ENCODE measurements around the gene ACTR1B.

ACTR1B gene

GRCh38 chr2:97702731-97703470, 39.1 kb upstream of the ACTR1B start:
- no peaks in the 10 kb centered on the region for H3K27me3 ChIP-seq (ENCODE audit: control insufficient read depth, insufficient read depth, low read length)
- peaks cover 3% of the 10 kb centered on the region for H3K4me1 ChIP-seq (ENCODE audit: control insufficient read depth, insufficient read depth, low read length)
- no peak overlapping the region for H3K27ac ChIP-seq (ENCODE audit: low read depth, low read length)
- H3K4me3 ChIP-seq (ENCODE audit: low read depth, low read length): no peak overlapping the region
- no peak overlapping the region for H3K9ac ChIP-seq (ENCODE audit: low read length)
- H3K9me3 ChIP-seq (ENCODE audit: control insufficient read depth, insufficient read depth, low read depth, low read length): no peaks in the 10 kb centered on the region
- no peaks in the 10 kb centered on the region for H3K36me3 ChIP-seq (ENCODE audit: control insufficient read depth, insufficient read depth, low read length)

- H3K4me3 ChIP-seq (ENCODE audit: low read depth, low read length): no peak overlapping the region
- H3K27ac ChIP-seq (ENCODE audit: low read depth, low read length): no peak overlapping the region
These were observed 38.1 kb upstream of the ACTR1B start for GRCh38 chr2:97701851-97702465.

GRCh38 chr2:97701186-97701585, 37.3 kb upstream of the ACTR1B start:
- H3K27me3 ChIP-seq (ENCODE audit: control insufficient read depth, insufficient read depth, low read length): no peaks in the 10 kb centered on the region
- H3K36me3 ChIP-seq (ENCODE audit: control insufficient read depth, insufficient read depth, low read length): no peaks in the 10 kb centered on the region
- H3K4me1 ChIP-seq (ENCODE audit: control insufficient read depth, insufficient read depth, low read length): peaks cover 3% of the 10 kb centered on the region
- H3K27ac ChIP-seq (ENCODE audit: low read depth, low read length): no peak overlapping the region
- H3K4me3 ChIP-seq (ENCODE audit: low read depth, low read length): no peak overlapping the region
- H3K9ac ChIP-seq (ENCODE audit: low read length): no peak overlapping the region
- no peaks in the 10 kb centered on the region for H3K9me3 ChIP-seq (ENCODE audit: control insufficient read depth, insufficient read depth, low read depth, low read length)

More at GRCh38 chr2:97701851-97702465, 38.1 kb upstream of the ACTR1B start:
- Histone ChIP-seq H3K9me3 (ENCODE audit: control insufficient read depth, insufficient read depth, low read depth, low read length) (no peaks in the 10 kb centered on the region), H3K4me1 (ENCODE audit: control insufficient read depth, insufficient read depth, low read length) (peaks cover 3% of the 10 kb centered on the region), H3K27me3 (ENCODE audit: control insufficient read depth, insufficient read depth, low read length) (no peaks in the 10 kb centered on the region), H3K36me3 (ENCODE audit: control insufficient read depth, insufficient read depth, low read length) (no peaks in the 10 kb centered on the region), H3K9ac (ENCODE audit: low read length) (no peak overlapping the region)

GRCh38 chr2:97699765-97700444, 36.1 kb upstream of the ACTR1B start:
- Histone ChIP-seq H3K4me1 (ENCODE audit: control insufficient read depth, insufficient read depth, low read length) (peaks cover 3% of the 10 kb centered on the region), H3K4me3 (ENCODE audit: low read depth, low read length) (no peak overlapping the region), H3K27me3 (ENCODE audit: control insufficient read depth, insufficient read depth, low read length) (no peaks in the 10 kb centered on the region), H3K9ac (ENCODE audit: low read length) (no peak overlapping the region), H3K9me3 (ENCODE audit: control insufficient read depth, insufficient read depth, low read depth, low read length) (no peaks in the 10 kb centered on the region), H3K36me3 (ENCODE audit: control insufficient read depth, insufficient read depth, low read length) (no peaks in the 10 kb centered on the region), H3K27ac (ENCODE audit: low read depth, low read length) (no peak overlapping the region)

- H3K9me3 ChIP-seq (ENCODE audit: control insufficient read depth, insufficient read depth, low read depth, low read length): no peaks in the 10 kb centered on the region
- H3K4me3 ChIP-seq (ENCODE audit: low read depth, low read length): no peak overlapping the region
- peaks cover 3% of the 10 kb centered on the region for H3K4me1 ChIP-seq (ENCODE audit: control insufficient read depth, insufficient read depth, low read length)
These were observed 34.7 kb upstream of the ACTR1B start for GRCh38 chr2:97698530-97698929.

GRCh38 chr2:97697252-97698235, 33.7 kb upstream of the ACTR1B start:
- Histone ChIP-seq H3K27ac (ENCODE audit: low read depth, low read length) (no peak overlapping the region), H3K4me1 (ENCODE audit: control insufficient read depth, insufficient read depth, low read length) (peaks cover 3% of the 10 kb centered on the region), H3K36me3 (ENCODE audit: control insufficient read depth, insufficient read depth, low read length) (no peaks in the 10 kb centered on the region), H3K9me3 (ENCODE audit: control insufficient read depth, insufficient read depth, low read depth, low read length) (no peaks in the 10 kb centered on the region), H3K27me3 (ENCODE audit: control insufficient read depth, insufficient read depth, low read length) (no peaks in the 10 kb centered on the region), H3K9ac (ENCODE audit: low read length) (no peak overlapping the region), H3K4me3 (ENCODE audit: low read depth, low read length) (no peak overlapping the region)

More at GRCh38 chr2:97698530-97698929, 34.7 kb upstream of the ACTR1B start:
- no peak overlapping the region for H3K27ac ChIP-seq (ENCODE audit: low read depth, low read length)
- no peak overlapping the region for H3K9ac ChIP-seq (ENCODE audit: low read length)
- H3K27me3 ChIP-seq (ENCODE audit: control insufficient read depth, insufficient read depth, low read length): no peaks in the 10 kb centered on the region
- H3K36me3 ChIP-seq (ENCODE audit: control insufficient read depth, insufficient read depth, low read length): no peaks in the 10 kb centered on the region

- no peak overlapping the region for H3K4me3 ChIP-seq (ENCODE audit: low read depth, low read length)
- H3K27me3 ChIP-seq (ENCODE audit: control insufficient read depth, insufficient read depth, low read length): no peaks in the 10 kb centered on the region
- H3K36me3 ChIP-seq (ENCODE audit: control insufficient read depth, insufficient read depth, low read length): no peaks in the 10 kb centered on the region
- H3K9me3 ChIP-seq (ENCODE audit: control insufficient read depth, insufficient read depth, low read depth, low read length): no peaks in the 10 kb centered on the region
- no peak overlapping the region for H3K27ac ChIP-seq (ENCODE audit: low read depth, low read length)
- no peak overlapping the region for H3K9ac ChIP-seq (ENCODE audit: low read length)
- H3K4me1 ChIP-seq (ENCODE audit: control insufficient read depth, insufficient read depth, low read length): peaks cover 10% of the 10 kb centered on the region
These were observed 31.9 kb upstream of the ACTR1B start for GRCh38 chr2:97695744-97696143.

- Histone ChIP-seq H3K27ac (ENCODE audit: low read depth, low read length) (no peak overlapping the region), H3K4me3 (ENCODE audit: low read depth, low read length) (no peak overlapping the region), H3K9ac (ENCODE audit: low read length) (no peak overlapping the region), H3K4me1 (ENCODE audit: control insufficient read depth, insufficient read depth, low read length) (peaks cover 8% of the 10 kb centered on the region), H3K27me3 (ENCODE audit: control insufficient read depth, insufficient read depth, low read length) (no peaks in the 10 kb centered on the region), H3K9me3 (ENCODE audit: control insufficient read depth, insufficient read depth, low read depth, low read length) (no peaks in the 10 kb centered on the region), H3K36me3 (ENCODE audit: control insufficient read depth, insufficient read depth, low read length) (no peaks in the 10 kb centered on the region)
These were observed 29.6 kb upstream of the ACTR1B start for GRCh38 chr2:97693476-97693875.

- H3K27ac ChIP-seq (ENCODE audit: low read depth, low read length): no peak overlapping the region
- H3K4me1 ChIP-seq (ENCODE audit: control insufficient read depth, insufficient read depth, low read length): peaks cover 8% of the 10 kb centered on the region
- 0 out of 2 replicates have a peak, but pooled peaks cover under 1% of the 10 kb centered on the region for H3K9me3 ChIP-seq (ENCODE audit: control insufficient read depth, insufficient read depth, low read depth, low read length)
- no peaks in the 10 kb centered on the region for H3K36me3 ChIP-seq (ENCODE audit: control insufficient read depth, insufficient read depth, low read length)
- H3K9ac ChIP-seq (ENCODE audit: low read length): no peak overlapping the region
- H3K27me3 ChIP-seq (ENCODE audit: control insufficient read depth, insufficient read depth, low read length): no peaks in the 10 kb centered on the region
- H3K4me3 ChIP-seq (ENCODE audit: low read depth, low read length): no peak overlapping the region
These were observed 27.3 kb upstream of the ACTR1B start for GRCh38 chr2:97691166-97691565.

- Histone ChIP-seq H3K4me1 (ENCODE audit: control insufficient read depth, insufficient read depth, low read length) (peaks cover 8% of the 10 kb centered on the region), H3K36me3 (ENCODE audit: control insufficient read depth, insufficient read depth, low read length) (no peaks in the 10 kb centered on the region), H3K4me3 (ENCODE audit: low read depth, low read length) (no peak overlapping the region), H3K27me3 (ENCODE audit: control insufficient read depth, insufficient read depth, low read length) (no peaks in the 10 kb centered on the region), H3K9me3 (ENCODE audit: control insufficient read depth, insufficient read depth, low read depth, low read length) (0 out of 2 replicates have a peak, but pooled peaks cover 4% of the 10 kb centered on the region), H3K9ac (ENCODE audit: low read length) (no peak overlapping the region), H3K27ac (ENCODE audit: low read depth, low read length) (no peak overlapping the region)
These were observed 24.4 kb upstream of the ACTR1B start for GRCh38 chr2:97688062-97688827.

All from HUES6 (cell line).